Measurements from ENCODE around the gene ARHGAP8. TPM values are rescaled to one million over a fixed set of nuclear protein-coding genes. Genes with fewer than 3 reads are reported as not detected.

Gene ARHGAP8
- total RNA-seq, 2 experiments from 2014 or later = 2.1 to 3.2 TPM

- CTCF ChIA-PET = no interaction called here
- ATAC-seq (no peak), DNase-seq (no peak)
- Mint-ChIP-seq H3K27ac (no peak overlapping the region), H3K4me3 (no peak overlapping the region), H3K9me3 (peaks cover 8% of the 10 kb centered on the region), H3K4me1 (ENCODE audit: low read depth) (no peaks in the 10 kb centered on the region), H3K27me3 (peaks cover 10% of the 10 kb centered on the region), H3K36me3 (ENCODE audit: low read depth) (no peaks in the 10 kb centered on the region)
- intact Hi-C loops (cut with micrococcal nuclease) = no loop called here
- TF ChIP-seq CTCF (IDR thresholded peaks at IDR 0.05) = no peak
- POLR2A ChIA-PET = no interaction called here
These were observed 154.0 kb downstream of the ARHGAP8 start for GRCh38 chr22:44906248-44906936.

- intact Hi-C loops (cut with micrococcal nuclease) = no loop called here
- no peaks in the 10 kb centered on the region for H3K36me3 Mint-ChIP-seq (ENCODE audit: low read depth)
- ChIA-PET POLR2A (no interaction called here), CTCF (no interaction called here)
- ATAC-seq (no peak), DNase-seq (no peak)
- no peak for TF ChIP-seq CTCF (IDR thresholded peaks at IDR 0.05)
- H3K4me3 Mint-ChIP-seq = no peak overlapping the region
- peaks cover 6% of the 10 kb centered on the region for H3K9me3 Mint-ChIP-seq
- H3K4me1 Mint-ChIP-seq (ENCODE audit: low read depth) = no peaks in the 10 kb centered on the region
- no peak overlapping the region for H3K27ac Mint-ChIP-seq
- H3K27me3 Mint-ChIP-seq = peaks cover 11% of the 10 kb centered on the region
These were observed 154.7 kb downstream of the ARHGAP8 start for GRCh38 chr22:44906999-44907644.

GRCh38 chr22:44907765-44908737 is 155.7 kb downstream of the ARHGAP8 start:
- ChIA-PET CTCF (no interaction called here), POLR2A (no interaction called here)
- DNase-seq = no peak
- H3K27ac Mint-ChIP-seq = no peak overlapping the region
- H3K27me3 Mint-ChIP-seq = peaks cover 10% of the 10 kb centered on the region
- H3K4me3 Mint-ChIP-seq = no peak overlapping the region
- no peaks in the 10 kb centered on the region for H3K36me3 Mint-ChIP-seq (ENCODE audit: low read depth)
- H3K4me1 Mint-ChIP-seq (ENCODE audit: low read depth) = no peaks in the 10 kb centered on the region
- TF ChIP-seq CTCF (IDR thresholded peaks at IDR 0.05) = no peak
- H3K9me3 Mint-ChIP-seq = peaks cover 8% of the 10 kb centered on the region
- ATAC-seq = no peak
- intact Hi-C loops (cut with micrococcal nuclease) = no loop called here

GRCh38 chr22:44909241-44909640 is 156.9 kb downstream of the ARHGAP8 start:
- ATAC-seq (no peak), DNase-seq (no peak)
- no peak overlapping the region for H3K27ac Mint-ChIP-seq
- H3K9me3 Mint-ChIP-seq = peaks cover 8% of the 10 kb centered on the region
- no peak overlapping the region for H3K4me3 Mint-ChIP-seq
- ChIA-PET CTCF (no interaction called here), POLR2A (no interaction called here)
- no peaks in the 10 kb centered on the region for H3K4me1 Mint-ChIP-seq (ENCODE audit: low read depth)
- intact Hi-C loops (cut with micrococcal nuclease) = no loop called here
- no peak for TF ChIP-seq CTCF (IDR thresholded peaks at IDR 0.05)
- H3K36me3 Mint-ChIP-seq (ENCODE audit: low read depth) = no peaks in the 10 kb centered on the region
- peaks cover 10% of the 10 kb centered on the region for H3K27me3 Mint-ChIP-seq

Other genes starting within 250 kb of the ARHGAP8 start
- gene PRR5, start 50.4 kb upstream of the ARHGAP8 start, total RNA-seq = 10 to 100 TPM; 26.8 to 27.3 TPM